Measurements from ENCODE around the gene SORCS2. TPM values are rescaled to one million over a fixed set of nuclear protein-coding genes. Genes with fewer than 3 reads are reported as not detected.

SORCS2 gene
- total and polyA plus RNA-seq, 2 of the 8 experiments (the other 6 are each of a cell fraction or from before 2014, with no cell fraction given) = 0.36 to 1.8 TPM

- Histone ChIP-seq H2AK5ac (ENCODE audit: low read depth, low read length) (no peak overlapping the region), H3K4me2 (ENCODE audit: insufficient read depth in 1 of 2, low read depth in 2 of 2, low read length in 2 of 2) (no peak overlapping the region), H3K23ac (ENCODE audit: insufficient read length) (no peak overlapping the region), H4K91ac (replicated peaks; ENCODE audit: insufficient read length, low read length) (no peak overlapping the region), H3K56ac (replicated peaks; ENCODE audit: insufficient read length, low read depth, low read length) (no peak overlapping the region), H2AFZ (ENCODE audit: low read length) (no peak overlapping the region), H4K20me1 (replicated peaks in 1 of 2; ENCODE audit: control insufficient read depth in 1 of 2, insufficient read depth in 2 of 2, low read length in 2 of 2) (no peaks in the 10 kb centered on the region), H4K8ac (ENCODE audit: extremely low read depth, insufficient read depth, low read length) (no peak overlapping the region), H3K36me3 (ENCODE audit: control insufficient read depth in 2 of 4, insufficient read depth in 4 of 4, low read length in 3 of 4) (no peaks in the 10 kb centered on the region), H2BK120ac (replicated peaks; ENCODE audit: low read depth, low read length) (no peak overlapping the region), H3K9me3 (ENCODE audit: insufficient read depth in 2 of 2, low read depth in 1 of 2, low read length in 1 of 2) (0 out of 4 replicates have a peak, but pooled peaks cover 0 to 9% of the 10 kb centered on the region in 2 experiments), H3K18ac (ENCODE audit: extremely low read depth, low read length) (no peak overlapping the region), H2BK15ac (ENCODE audit: low read length) (no peak overlapping the region; the same call in 1 of the 2 replicates), H3K23me2 (ENCODE audit: low read depth, low read length) (no peaks in the 10 kb centered on the region), H4K5ac (ENCODE audit: insufficient read length, low read depth, low read length) (no peak overlapping the region), H3K79me2 (ENCODE audit: control insufficient read depth in 1 of 2, insufficient read depth in 2 of 2, low read length in 2 of 2) (no peaks in the 10 kb centered on the region), H3K79me1 (ENCODE audit: low read depth, low read length) (no peaks in the 10 kb centered on the region), H3K27me3 (replicated peaks in 1 of 4; ENCODE audit: control insufficient read depth in 3 of 4, extremely low read depth in 1 of 4, insufficient read depth in 3 of 4, low read length in 3 of 4) (no peaks in the 10 kb centered on the region; a peak in 1 of 7 replicates), H2BK20ac (ENCODE audit: low read length) (no peak overlapping the region), H3K9ac (replicated peaks in 1 of 4; ENCODE audit: extremely low read depth in 1 of 4, low read depth in 3 of 4, low read length in 3 of 4) (no peak overlapping the region), H3K27ac (ENCODE audit: low read depth, low read length) (no peak overlapping the region), H3K4ac (replicated peaks; ENCODE audit: insufficient read length, low read depth, low read length) (no peak overlapping the region), H3K14ac (ENCODE audit: insufficient read length) (no peak overlapping the region), H2BK5ac (ENCODE audit: low read depth, low read length) (no peak overlapping the region), H3K4me1 (replicated peaks in 1 of 4; ENCODE audit: control insufficient read depth in 3 of 4, insufficient read depth in 4 of 4, low read length in 3 of 4) (peaks cover 0 to 3% (median 1%) of the 10 kb centered on the region in 4 experiments; a peak in 4 of 7 replicates), H3K4me3 (ENCODE audit: extremely low read depth in 1 of 4, insufficient read depth in 2 of 4, low read depth in 3 of 4, low read length in 4 of 4) (no peak overlapping the region), H2BK12ac (ENCODE audit: low read depth, low read length) (0 out of 2 replicates have a peak overlapping the region, but pooled peaks have one; percentile 50)
- no peak for DNase-seq (ENCODE audit: low read depth in 1 of 2, low spot score in 2 of 2)
- 91% methylated on average over 13 of the region's 13 CpGs; no CpG with 5 or more reads in 1 of the 2 experiments for WGBS, 2 experiments (ENCODE audit: extremely low coverage in 1 of 2, insufficient coverage in 1 of 2, insufficient read length in 1 of 2, insufficient replicate concordance in 2 of 2, low coverage in 1 of 2, low lambda C conversion rate in 2 of 2, missing lambda C conversion rate in 1 of 2)
- FAIRE-seq = no peak
- POLR2A ChIA-PET (ENCODE audit: partially characterized antibody) = no interaction called here
- CTCF ChIA-PET (ENCODE audit: partially characterized antibody) = interaction anchor here (0.8 kb wide), 1 partner anchor 24 kb away, joined by 3 read pairs; no protein-coding TSS in a partner anchor
- TF ChIP-seq TAF1 (IDR thresholded peaks at IDR 0.05; ENCODE audit: low read depth, low read length) = no peak
- no peak for TF ChIP-seq POLR2A (IDR thresholded peaks at IDR 0.05; ENCODE audit: control extremely low read depth in 1 of 2, low read depth in 2 of 2, low read length in 2 of 2)
- TF ChIP-seq CREB1 (IDR thresholded peaks at IDR 0.05) = no peak
- TF ChIP-seq SP1 (IDR thresholded peaks at IDR 0.05; ENCODE audit: low read depth, low read length) = no peak
- no peak for TF ChIP-seq TCF12 (IDR thresholded peaks at IDR 0.05; ENCODE audit: low read depth, low read length)
- TF ChIP-seq JUN (IDR thresholded peaks at IDR 0.05; ENCODE audit: low read depth, low read length) = no peak
- no peak for TF ChIP-seq NRF1 (IDR thresholded peaks at IDR 0.05; ENCODE audit: low read depth, low read length)
Measured at GRCh38 chr4:7436256-7436655, 243.9 kb downstream of the SORCS2 start.
